SH-SY5Y (cell line): Measurements from ENCODE around the gene TSC22D4.

Source experiments
- GATA2 ChIP-seq: IDR thresholded peaks from 2 replicates; pipeline ENCODE4 v1.6.1; 2011; ENCODE audit warnings: mild to moderate bottlenecking, low read depth, low read length
- GATA3 ChIP-seq: IDR thresholded peaks from 2 replicates; pipeline ENCODE4 v1.6.1; 2011; ENCODE audit warnings: low read depth, mild to moderate bottlenecking, low read length, moderate library complexity

DNA sequence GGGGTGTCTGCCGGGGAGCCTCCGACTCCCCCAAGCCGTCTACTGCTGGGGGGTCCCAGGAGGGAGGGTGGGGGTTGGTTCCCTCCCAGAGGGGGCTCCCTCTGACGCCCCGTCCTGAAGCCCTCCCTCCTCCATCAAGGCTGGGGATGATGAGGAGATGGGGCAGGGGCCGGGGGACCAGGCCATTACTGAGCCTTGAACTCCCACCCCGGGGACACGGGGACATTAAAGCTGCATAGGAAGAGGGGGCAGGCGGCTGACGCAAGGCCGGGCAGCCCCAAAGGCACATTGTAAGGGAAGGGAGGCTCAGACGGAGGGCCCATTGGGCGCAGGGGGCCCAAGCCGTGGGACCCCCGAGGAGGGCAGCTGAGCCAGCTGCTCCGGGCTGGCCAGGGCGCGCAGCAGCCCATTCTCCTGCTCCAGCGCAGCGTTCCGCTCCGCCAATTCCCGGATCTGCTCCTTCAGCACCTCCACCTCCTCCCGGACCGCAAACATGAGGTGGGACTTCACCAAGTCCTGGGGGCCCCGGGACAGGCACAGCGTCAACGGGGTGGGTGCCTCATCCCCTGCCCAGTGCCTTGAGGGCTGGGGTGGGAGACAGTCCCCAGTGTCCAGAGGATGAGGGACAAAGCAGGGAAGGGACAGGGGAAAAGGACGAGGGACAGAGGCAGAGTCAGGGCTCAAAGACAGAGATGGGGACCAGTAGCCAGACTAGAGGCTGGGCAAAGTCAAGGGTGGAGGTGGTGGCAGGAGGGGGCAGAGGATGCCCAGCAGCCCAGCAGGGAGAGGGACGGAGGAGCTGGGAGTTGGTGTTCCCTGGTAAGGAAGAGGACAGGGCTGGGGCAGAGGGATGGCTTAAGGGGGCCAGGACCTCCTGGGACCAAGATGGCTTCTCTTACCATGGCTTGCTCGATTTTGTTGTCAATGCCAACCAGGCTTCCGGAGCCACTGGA is 12.1 kb downstream of the TSC22D4 start:
- no peak for TF ChIP-seq GATA2
- TF ChIP-seq GATA3: no peak
